ENCODE measurements around the gene ITPKC.

ITPKC gene

DNA sequence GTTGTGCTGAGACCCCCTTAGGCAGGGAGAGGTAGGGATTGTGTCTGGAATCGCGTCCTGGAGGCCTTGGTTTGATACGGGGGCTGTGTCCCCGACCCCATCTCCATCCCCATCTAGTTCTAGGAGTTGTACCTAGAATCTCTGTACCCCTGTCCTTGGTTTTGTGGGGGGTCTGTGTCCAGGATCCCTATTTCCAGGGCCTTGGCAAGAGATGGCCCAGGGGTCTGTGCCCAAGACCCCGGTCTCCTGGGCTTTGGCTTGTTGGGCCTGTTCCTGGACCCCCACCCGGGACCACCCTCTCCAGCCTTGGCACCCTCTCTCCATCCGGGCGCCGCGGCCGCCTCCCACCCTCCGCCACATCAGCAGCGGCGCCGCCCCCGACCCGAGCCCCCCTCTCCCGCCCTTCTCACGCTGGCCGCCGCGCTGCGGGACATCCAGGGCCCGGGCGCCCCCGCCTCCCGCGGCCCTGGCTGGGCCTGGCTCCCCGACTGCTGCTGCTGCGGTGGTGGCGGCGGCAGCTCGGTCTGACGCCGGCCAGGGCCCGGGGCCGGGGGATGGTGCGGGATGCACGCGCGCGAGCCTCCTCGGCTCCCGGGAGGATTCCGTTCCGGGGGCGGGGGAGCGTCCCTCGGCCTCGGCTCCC, 26.7 kb upstream of the ITPKC start, which contains the start of gene NUMBL:
NUMBL (minus strand) TSS at position 602 of the 643 bp plus-strand sequence; CDS start at position 434, 168 bp downstream.
- DNase-seq (ENCODE audit: low read depth) = no peak

DNA sequence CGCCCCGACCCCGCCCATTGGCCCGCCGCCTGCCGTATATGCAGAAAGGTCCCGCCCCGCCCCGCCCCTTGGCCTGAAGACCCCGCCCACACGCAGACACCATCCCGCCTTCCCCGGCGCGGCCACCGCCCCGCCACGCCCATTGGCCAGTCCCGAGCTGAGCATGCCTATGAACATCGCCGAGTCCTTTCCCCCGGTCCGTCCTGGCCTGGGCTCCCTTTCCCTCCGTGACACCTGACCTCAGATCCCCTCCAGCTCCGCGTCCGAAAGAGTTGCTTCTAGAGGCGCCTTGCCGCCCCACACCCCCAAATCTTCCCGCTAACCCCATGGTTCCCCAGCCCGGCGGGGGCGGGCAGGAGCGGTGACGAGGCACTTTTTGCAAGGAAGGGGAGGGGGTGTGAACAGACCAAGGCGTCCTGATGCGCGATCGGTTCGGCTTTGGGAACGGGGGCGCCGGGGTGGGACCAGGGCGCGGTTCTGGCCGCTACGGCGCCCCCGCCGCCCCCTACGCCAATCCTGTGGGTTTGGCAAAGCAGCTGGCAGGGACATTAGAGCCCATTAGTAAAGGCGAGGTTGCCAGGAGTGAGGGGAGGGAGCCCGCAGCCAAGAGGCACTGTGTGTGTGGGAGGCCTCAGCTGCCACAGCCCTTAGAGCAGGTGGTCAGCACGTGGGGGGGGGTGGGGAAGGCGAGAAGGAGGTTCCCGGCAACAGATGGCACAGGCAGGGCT, 26.1 kb upstream of the ITPKC start:
- peak; percentile 86 for DNase-seq (ENCODE audit: low read depth)

DNA sequence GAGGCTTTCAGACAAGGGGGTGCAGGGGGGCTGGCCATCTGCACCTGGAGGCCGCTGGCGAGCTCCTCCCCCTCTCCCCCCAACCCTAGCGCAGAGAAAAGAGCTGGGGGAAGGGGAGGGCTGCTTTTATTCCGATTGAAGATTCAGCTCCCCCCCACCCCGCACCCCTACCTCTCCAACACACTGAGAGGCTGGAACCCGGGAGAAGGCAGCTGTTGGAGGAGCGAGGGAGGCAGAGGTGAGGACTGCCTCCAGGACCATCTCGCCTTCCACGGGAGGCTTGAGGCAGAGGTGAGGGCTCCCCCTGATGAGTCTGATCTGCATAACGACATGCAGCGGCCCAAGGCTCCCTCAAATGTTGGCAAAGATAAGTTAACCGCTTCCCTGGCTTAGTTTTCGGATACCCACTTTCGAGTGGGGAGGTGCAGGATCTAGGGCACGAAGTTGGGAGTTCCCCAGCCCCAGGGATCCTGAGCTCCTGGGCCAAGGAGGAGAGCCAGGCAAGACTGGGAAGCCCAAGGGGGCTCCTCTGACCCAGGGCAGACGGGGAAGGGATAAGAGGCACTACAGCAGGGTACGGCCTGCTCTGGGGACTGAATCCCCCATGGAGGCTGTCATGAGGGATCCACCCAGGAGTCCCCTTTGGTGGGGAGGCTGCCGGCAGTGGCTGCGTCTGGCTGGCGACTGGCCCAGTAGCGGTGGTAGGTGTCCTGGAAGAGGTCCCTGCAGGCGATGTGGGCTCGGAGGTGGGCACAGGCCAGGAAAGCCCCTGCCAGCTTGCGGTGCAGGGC, 25.3 kb upstream of the ITPKC start:
- DNase-seq (ENCODE audit: low read depth) = no peak

DNA sequence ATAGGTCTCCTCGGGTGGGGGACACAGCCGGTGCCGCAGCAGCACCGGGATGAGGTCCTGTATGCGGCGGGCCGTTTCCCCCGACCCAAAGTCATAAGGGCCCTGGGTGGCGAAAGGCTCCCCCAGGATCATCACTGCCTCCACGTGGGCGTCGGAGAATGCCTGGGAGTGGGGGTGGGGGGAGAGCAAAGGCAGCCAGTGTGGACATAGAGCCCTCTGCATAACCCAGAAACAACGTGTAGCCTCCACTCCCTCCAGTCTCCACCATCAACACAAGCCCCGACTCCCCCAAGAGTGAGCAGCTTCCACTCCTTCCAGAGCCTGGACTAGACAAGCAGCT, 24.7 kb upstream of the ITPKC start:
- DNase-seq (ENCODE audit: low read depth) = no peak

DNA sequence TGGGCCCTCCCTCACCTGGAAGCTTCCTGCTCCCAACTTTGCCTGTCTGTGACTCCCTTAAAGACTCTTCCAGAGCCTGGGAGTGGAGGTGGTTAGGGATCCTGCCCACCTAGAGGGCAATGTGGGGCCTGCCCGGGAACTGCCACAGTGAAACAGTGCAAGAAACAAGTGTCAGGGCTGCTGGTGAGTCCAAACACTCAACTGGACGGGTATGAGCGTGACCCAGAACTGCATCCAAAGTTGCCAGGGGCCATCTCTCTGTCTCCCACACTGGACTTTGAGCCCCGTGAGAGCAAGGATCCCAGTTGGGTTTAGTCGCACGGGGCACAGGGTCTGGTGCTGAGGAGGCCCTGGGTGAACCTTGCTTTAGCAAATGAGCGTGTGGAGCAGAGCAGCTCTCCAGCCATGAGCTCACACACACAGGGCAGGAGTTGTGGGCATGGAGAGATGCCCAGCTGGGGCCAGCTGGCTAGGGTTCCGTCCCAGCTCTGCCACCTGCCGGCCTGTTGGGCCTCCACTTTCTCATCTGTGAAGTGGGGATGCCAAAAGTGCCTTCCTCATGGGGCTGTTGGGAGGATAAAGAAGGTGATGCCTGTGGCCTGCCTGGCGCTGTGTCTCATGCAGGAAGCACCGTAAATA, 23.6 kb upstream of the ITPKC start:
- no peak for DNase-seq (ENCODE audit: low read depth)

DNA sequence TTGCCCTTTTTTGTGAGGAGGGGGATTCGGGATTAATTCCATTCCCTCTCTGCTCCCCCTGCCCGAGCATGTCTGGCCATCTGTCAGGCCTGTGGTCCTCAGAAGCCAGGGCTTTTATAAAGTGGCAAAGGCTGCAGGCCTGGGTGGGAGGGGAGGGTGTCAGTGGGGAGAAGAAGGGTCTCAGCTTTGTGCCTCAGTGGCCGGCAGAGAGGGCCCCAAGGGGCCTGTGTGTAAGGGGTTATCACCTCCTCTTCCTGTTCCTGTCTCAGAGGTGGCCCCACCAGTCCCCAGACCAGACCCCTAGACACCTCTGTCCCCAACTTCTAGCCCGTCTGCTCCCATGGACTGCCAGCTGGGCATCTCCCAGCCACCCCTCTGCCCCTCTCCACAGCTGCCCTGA, 23.0 kb upstream of the ITPKC start:
- no peak for DNase-seq (ENCODE audit: low read depth)

DNA sequence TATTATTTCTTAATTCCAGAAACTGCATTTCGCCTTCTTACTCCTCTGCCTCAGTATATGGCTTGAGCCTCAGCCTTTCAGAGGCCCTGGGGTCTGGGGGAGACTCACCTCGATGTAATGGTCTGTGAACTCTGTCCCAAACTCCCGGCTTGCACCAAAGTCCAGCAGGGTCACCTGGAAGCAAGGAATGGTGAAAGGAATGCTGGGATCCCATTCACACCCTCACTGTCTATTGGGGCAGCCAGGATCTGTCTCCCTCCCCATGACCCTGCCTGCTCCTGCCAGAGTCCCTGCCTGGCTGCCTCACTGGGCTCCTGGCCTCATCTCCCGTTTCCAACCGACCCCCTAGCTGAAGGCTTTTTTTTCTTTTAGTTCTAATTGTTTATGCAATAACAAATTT, 21.0 kb upstream of the ITPKC start:
- DNase-seq (ENCODE audit: low read depth) = no peak

DNA sequence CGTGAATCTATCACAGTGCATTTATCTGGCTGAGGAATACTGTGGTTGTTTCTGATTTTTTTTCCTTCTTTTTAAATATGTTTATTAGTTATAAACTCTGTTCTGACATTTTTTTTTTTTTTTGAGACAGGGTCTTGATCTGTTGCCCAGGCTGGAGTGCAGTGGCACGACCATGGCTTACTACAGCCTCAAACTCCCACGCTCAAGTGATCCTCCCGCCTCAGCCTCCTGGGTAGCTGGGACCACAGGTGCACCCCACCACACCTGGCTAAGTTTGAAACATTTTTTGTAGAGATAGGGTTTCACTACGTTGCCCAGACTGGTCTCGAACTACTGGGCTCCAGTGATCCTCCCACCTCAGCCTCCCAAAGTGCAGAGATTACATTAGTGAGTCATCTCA, 19.9 kb upstream of the ITPKC start:
- DNase-seq (ENCODE audit: low read depth) = no peak

DNA sequence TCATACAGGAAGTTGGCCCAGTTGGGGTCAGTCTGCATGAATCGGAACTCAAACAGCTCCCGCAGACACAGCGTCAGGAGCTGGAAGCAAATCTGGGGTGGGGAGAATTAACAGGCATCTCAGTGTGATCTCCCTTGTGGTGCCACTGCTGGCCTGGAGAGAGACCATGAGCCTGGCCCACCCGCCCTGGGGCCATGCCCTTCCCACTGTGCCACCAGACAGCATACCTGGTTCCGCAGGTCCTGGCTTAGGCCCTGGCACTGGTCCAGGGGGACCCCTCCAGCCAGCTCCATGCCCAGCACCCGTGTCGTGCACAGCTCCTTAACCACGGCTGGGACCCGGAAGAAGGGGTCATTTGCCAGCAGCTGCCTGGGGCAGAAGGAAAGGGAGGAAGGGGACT, 16.8 kb upstream of the ITPKC start:
- no peak for DNase-seq (ENCODE audit: low read depth)

DNA sequence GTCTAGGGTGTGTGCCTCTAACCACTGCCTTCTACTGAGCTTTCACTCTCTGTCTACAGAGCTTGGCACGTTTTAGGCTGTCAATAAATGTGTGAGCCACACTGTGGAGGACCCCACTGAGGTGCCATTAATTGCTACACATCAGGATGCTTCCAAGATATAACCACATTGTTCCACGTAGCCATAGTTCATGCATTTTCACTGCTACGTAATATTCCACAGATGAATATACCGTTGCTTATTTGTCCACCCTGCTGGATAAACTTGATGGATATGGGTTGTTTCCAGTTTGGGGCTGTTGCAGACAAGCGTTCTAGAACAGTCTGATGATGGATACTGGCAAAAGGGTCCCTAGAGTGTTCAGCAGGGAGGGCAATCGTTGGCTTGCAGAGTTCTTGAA, 15.2 kb upstream of the ITPKC start:
- no peak for DNase-seq (ENCODE audit: low read depth)

DNA sequence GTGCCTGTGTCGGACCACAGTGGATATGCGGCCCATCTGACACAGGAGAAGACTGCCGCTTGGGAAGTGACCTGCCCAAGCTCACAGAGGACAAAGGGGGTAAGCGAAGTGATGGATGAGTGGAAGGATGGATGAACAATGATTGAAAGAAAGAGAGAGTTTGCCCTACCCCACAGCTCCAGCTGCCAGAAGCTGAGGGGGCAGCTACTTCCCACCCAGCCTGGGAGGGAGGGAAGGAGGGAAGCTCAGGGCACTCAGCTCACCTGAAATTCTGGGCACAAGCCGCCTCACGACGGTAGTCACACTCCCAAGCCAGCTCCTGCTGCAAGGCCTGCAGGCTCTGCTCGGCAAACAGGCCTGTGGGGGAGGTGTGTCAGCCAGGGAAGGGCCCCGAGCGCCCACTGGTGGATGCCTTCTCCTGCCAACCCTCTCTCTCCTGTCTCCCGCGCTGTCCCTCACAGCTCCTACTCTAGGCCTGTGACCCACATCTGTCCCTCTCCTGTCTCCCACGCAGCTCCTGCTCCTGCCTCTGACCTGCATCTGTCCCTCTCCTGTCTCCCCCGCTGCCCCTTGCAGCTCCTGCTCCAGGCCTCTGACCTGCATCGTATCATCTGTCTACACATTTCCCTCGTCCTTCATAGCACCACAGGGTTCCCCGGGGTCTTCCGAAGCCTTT, 14.4 kb upstream of the ITPKC start:
- no peak for DNase-seq (ENCODE audit: low read depth)

DNA sequence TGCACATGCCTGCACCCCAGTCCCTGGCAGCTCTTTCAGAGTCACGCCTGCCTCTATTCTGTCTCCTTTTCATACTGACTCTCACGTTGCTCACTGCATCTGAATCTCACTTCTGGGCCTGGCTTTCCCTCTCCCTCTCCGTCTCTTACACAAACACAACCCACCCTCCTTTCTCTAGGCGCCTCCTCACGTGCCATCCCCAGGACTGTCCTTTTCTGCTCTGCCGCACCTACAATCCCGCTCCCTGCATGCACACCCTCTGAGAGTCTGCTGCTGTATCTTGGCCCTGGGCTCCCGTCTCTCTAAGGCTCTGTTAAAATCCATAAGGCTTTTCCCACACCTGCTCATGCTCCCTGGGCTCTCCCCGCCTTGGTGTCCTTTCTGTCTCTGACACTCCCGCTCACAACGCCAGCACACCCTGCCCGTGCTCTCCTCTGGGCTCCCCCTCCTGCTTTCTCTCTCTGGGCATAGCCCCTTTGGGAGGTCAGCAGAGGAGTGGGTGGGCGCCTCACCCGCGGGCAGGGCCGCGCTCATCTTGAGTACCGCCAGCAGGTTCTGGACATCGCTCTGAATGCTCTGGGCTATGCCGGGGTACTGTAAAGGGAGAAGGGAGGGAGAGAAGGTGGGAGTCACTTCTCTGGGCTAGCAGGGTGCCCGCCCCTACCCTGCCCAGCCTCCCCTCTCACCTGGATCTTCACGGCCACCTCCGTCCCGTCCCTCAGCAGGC, 13.7 kb upstream of the ITPKC start:
- DNase-seq (ENCODE audit: low read depth) = no peak

DNA sequence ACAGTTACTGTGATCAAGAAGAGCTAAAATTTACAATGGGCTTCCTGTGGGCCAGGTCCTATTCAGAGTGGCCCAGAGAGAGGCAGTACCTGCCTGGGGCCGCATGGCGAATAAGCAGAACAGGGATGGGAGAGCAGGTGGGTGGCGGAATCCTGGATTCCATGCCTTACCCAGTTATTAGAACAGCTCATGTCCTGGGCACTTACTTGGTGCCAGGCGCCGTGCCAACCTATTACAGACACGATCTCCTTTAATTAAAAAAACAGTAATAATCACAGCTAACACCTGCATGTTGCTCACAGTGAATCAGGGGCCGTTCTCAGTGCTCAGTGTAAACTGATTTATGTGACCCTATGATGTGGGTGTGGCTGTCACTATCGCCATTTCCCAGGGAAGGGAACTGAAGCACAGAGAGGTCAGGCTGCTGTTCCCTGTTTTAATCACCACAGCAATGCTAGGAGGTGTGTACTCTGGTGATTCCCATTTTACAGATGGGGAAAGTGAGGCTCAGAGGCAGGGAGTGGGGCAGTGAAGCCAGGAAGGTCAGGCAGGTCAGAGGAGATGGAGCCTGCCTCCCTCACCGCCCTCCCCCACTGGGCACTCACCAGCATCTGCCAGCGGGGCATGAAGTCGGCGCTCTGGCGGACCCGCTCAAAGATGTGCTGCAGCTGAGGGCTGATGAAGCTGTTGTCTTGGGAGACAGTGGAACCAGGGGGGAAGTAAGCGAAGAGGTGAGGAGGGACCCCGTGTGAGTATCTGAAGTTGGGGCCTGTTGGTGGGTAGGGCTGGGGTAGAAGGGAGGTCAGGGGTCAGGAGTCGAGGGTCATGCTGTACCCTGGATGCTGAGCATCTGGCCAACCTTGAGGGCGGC, 12.2 kb upstream of the ITPKC start:
- no peak for DNase-seq (ENCODE audit: low read depth)

DNA sequence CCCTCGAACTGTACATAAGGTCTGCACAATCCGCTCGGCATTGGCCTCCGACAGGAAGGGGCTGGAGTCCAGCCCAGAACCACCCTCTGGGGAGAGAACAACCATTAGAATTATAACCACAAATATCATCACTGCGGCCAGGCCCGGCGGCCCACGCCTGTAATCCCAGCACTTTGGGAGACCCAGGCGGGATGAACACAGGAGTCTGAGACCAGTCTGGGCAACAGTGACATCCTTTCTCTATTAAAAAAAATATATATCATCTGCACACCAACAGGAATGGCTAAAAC, 11.6 kb upstream of the ITPKC start:
- DNase-seq (ENCODE audit: low read depth) = no peak

DNA sequence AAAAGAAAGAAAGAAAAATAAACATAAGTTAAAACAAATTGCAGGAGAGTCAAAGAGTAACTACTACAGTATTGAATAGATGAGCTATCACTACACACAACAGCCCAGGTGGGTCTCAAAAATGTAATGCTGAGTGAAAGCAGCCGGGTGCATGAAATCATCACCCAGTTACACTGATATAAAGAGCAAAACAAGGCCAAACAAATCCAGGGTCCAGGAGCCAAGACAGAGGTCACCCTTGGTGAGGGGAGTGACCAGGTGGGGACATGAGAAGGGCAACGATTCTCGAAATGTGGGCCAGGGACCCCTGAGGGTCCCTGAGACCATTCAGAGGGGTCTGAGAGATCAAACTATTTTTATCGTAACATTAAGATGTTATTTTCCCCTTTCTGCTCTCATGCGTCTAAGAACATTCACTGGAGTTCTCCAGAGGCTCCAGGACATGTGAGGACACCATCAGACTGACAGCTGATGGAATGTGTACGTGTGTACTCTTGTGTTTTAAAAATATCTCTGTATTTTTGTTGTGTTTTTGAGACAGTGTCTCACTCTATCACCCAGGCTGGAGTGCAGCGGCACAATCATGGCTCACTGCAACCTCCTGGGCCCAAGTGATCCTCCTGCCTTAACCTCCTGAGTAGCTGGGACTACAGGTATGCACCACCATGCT, 10.8 kb upstream of the ITPKC start:
- no peak for DNase-seq (ENCODE audit: low read depth)

DNA sequence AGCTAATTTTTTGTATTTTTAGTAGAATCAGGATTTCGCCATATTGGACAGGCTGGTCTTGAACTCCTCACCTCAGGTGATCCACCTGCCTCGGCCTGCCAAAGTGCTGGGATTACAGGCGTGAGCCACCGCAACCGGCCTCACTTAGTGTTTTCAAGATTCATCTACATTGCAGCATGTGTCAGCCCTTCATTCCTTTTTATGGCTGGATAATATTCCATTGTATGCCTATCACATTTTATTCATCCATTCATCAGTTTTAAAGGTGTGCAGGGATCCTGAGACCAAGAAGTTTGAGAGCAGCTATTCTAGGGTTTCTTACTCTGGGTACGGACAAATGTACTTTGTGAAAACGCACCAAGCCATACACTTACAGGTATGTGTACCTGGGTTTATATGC, 9.3 kb upstream of the ITPKC start:
- DNase-seq (ENCODE audit: low read depth) = no peak

DNA sequence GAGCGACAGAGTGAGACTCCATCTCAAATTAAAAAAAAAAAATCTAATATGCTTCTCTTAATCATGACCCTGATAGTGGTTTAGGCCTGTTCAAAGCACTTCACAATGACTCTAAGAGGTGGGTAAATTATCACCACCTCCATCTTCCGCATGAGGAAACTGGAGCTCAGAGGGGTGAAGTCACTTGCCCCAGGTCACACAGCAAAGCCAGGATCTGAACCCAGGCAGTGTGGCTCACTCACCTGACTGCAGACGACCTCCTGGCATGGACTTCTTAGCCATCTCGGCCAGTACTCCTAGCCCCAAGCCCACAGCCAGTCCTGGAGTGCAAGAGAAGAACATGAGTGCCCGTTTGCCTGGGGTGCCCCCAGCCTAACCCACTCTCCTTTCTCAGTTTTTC, 7.1 kb upstream of the ITPKC start:
- DNase-seq (ENCODE audit: low read depth) = no peak

DNA sequence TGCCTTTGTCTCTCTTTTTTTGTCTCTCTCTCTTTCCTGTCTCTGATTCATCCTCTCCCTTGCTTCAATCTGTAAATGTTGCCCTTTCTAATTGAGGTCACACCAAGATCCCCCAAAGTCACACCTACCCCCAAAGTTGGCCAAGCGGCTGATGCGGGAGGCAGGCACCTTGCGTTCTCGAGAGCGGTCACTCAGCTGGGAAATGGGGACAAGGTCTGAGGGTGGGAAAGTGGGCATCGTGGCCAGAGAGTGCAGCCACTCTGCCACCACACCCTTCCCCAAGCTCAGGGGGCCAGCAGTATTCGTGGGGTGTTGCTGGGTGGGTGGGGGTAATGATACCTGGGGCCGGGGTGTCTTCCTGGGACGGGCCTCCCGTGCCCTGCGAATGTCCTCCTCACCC, 3.0 kb upstream of the ITPKC start:
- DNase-seq (ENCODE audit: low read depth) = no peak

DNA sequence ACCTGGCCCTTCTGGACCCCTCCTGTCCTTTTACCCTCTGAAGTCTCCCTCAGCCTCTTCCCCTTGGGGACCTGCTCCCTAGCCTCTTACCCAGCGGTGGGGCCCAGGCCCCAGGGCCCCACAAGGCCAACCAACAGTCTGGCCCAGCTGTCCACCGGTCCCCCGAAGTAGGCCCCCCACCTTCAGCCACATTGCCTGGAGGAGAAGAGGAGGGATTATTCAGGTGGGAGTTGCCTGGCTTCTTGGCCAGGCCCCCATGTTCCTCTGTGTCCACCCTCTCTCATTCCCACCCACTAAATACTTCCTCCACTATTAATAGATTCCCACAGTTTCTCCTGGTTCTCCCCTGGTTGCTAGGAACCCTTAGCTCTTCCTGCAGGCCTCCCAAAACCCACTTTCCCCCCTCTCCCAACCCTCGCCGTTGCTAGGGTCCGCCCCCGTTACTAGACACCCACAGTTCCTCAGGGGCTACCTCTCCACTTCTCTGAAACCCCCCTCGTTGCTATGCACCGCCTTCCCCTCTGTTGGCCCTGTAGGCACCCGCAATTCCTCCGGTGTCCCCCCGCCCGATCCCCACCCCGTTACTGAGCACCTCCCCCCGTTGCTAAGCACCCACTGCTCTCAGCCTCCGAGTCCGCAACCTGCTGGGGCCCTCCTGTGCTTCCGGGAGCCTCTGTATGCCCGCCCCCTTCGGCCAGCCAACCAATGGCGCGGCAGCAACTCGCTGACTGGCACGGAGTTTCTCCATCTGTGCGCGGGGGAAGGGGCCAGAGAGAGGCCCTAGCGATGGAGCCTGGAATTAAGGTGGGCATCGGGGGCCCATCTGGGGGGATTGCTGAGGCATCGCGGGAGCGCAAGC, 2.2 kb upstream of the ITPKC start:
- DNase-seq (ENCODE audit: low read depth) = peak; percentile 89

Measured in activated T-helper 9 cell treated with anti-CD3 and anti-CD28 coated beads, Interleukin-2, amount 50 U/mL, for 16 hours (primary cell).